Activated naive CD8-positive, alpha-beta T cell treated with anti-CD3 and anti-CD28 coated beads, Interleukin-2, amount 10 ng/mL, durations not matched to agents 7 days and 5 days (primary cell): Measurements from ENCODE around the gene SAFB. TPM values are rescaled to one million over a fixed set of nuclear protein-coding genes. Genes with fewer than 3 reads are reported as not detected.
A peak's percentile ranks its signal among the peaks of the same experiment; 100 is the strongest.

ENCODE experiments used
- ATAC-seq: fragments of 150-1000 bp; cut with Tn5 transposase; one replicate; pipeline ENCODE4 v1.10.0; 2021; ENCODE audit warnings: low read depth, moderate library complexity
- POLR2A ChIA-PET: fragments of 350-600 bp; sonication (Branson Sonifier 250); formaldehyde crosslinking; loops from one replicate; lab custom pipeline; 2021; ENCODE audit warnings: antibody characterized with exemption; lab: Charles Lee
- DNase-seq: peaks from one replicate; pipeline ENCODE4 v3.0.0; 2021
- H3K27ac Mint-ChIP-seq: one replicate; pipeline ENCODE4 v1.8.0; 2022; ENCODE audit warnings: mild to moderate bottlenecking, mixed read lengths
- H3K27me3 Mint-ChIP-seq: one replicate; pipeline ENCODE4 v1.8.0; 2022; ENCODE audit warnings: mild to moderate bottlenecking, moderate library complexity, mixed read lengths
- H3K36me3 Mint-ChIP-seq: one replicate; pipeline ENCODE4 v1.8.0; 2021; ENCODE audit warnings: mild to moderate bottlenecking, mixed read lengths
- H3K4me1 Mint-ChIP-seq: one replicate; pipeline ENCODE4 v1.8.0; 2021; ENCODE audit warnings: mixed read lengths
- H3K4me3 Mint-ChIP-seq: one replicate; pipeline ENCODE4 v1.8.0; 2022; ENCODE audit warnings: mild to moderate bottlenecking, moderate library complexity, mixed read lengths
- H3K9me3 Mint-ChIP-seq: one replicate; pipeline ENCODE4 v1.8.0; 2021; ENCODE audit warnings: mixed read lengths
- total RNA-seq, 2 experiments: library from RNA; stranded (reverse); gene quantifications; one replicate each; pipeline ENCODE4 v1.2.3, GENCODE V29; 2021

The SAFB gene
- total RNA-seq, 2 experiments from 2014 or later: 144 to 147 TPM

GRCh38 chr19:5641171-5641570 lies 18.3 kb downstream of the SAFB start:
- ATAC-seq: no peak
- POLR2A ChIA-PET: no interaction called here
- Mint-ChIP-seq H3K27ac (no peak overlapping the region), H3K27me3 (no peaks in the 10 kb centered on the region), H3K4me3 (no peak overlapping the region), H3K36me3 (peaks cover 17% of the 10 kb centered on the region), H3K9me3 (no peaks in the 10 kb centered on the region), H3K4me1 (peaks cover 13% of the 10 kb centered on the region)
- no peak for DNase-seq

- POLR2A ChIA-PET: interaction anchor here (1.0 kb wide), 1 partner anchor 19 kb away, joined by 4 read pairs; the partner anchor contains the start of genes SAFB and SAFB2
- ATAC-seq (peak; percentile 26), DNase-seq (no peak)
- peak overlapping the region; percentile 40 for H3K27ac Mint-ChIP-seq
- peaks cover 20% of the 10 kb centered on the region for H3K36me3 Mint-ChIP-seq
- H3K9me3 Mint-ChIP-seq: no peaks in the 10 kb centered on the region
- peaks cover 16% of the 10 kb centered on the region for H3K4me1 Mint-ChIP-seq
- H3K27me3 Mint-ChIP-seq: no peaks in the 10 kb centered on the region
- H3K4me3 Mint-ChIP-seq: no peak overlapping the region
These were observed 19.3 kb downstream of the SAFB start for GRCh38 chr19:5642204-5642603.

- no peak overlapping the region for H3K4me3 Mint-ChIP-seq
- no peak overlapping the region for H3K27ac Mint-ChIP-seq
- no peaks in the 10 kb centered on the region for H3K27me3 Mint-ChIP-seq
- POLR2A ChIA-PET: interaction anchor here (1.0 kb wide), 1 partner anchor 20 kb away, joined by 4 read pairs; the partner anchor contains the start of genes SAFB and SAFB2
- DNase-seq: no peak
- peaks cover 25% of the 10 kb centered on the region for H3K36me3 Mint-ChIP-seq
- H3K9me3 Mint-ChIP-seq: no peaks in the 10 kb centered on the region
- ATAC-seq: no peak
- peaks cover 17% of the 10 kb centered on the region for H3K4me1 Mint-ChIP-seq
These were observed 20.2 kb downstream of the SAFB start for GRCh38 chr19:5643060-5643459.

GRCh38 chr19:5644037-5644436 lies 21.2 kb downstream of the SAFB start:
- peaks cover 17% of the 10 kb centered on the region for H3K4me1 Mint-ChIP-seq
- DNase-seq: no peak
- POLR2A ChIA-PET: no interaction called here
- no peaks in the 10 kb centered on the region for H3K9me3 Mint-ChIP-seq
- no peak for ATAC-seq
- H3K27ac Mint-ChIP-seq: no peak overlapping the region
- peaks cover 27% of the 10 kb centered on the region for H3K36me3 Mint-ChIP-seq
- no peak overlapping the region for H3K4me3 Mint-ChIP-seq
- no peaks in the 10 kb centered on the region for H3K27me3 Mint-ChIP-seq

GRCh38 chr19:5645409-5645808 lies 22.5 kb downstream of the SAFB start:
- Mint-ChIP-seq H3K36me3 (peaks cover 33% of the 10 kb centered on the region), H3K27ac (no peak overlapping the region), H3K4me1 (peaks cover 17% of the 10 kb centered on the region), H3K27me3 (no peaks in the 10 kb centered on the region), H3K4me3 (no peak overlapping the region), H3K9me3 (no peaks in the 10 kb centered on the region)
- POLR2A ChIA-PET: no interaction called here
- DNase-seq: no peak
- ATAC-seq: no peak

- H3K4me1 Mint-ChIP-seq: peaks cover 12% of the 10 kb centered on the region
- peaks cover 34% of the 10 kb centered on the region for H3K36me3 Mint-ChIP-seq
- no peak for DNase-seq
- H3K4me3 Mint-ChIP-seq: no peak overlapping the region
- H3K9me3 Mint-ChIP-seq: no peaks in the 10 kb centered on the region
- H3K27me3 Mint-ChIP-seq: no peaks in the 10 kb centered on the region
- POLR2A ChIA-PET: no interaction called here
- ATAC-seq: no peak
- H3K27ac Mint-ChIP-seq: no peak overlapping the region
These were observed 23.8 kb downstream of the SAFB start for GRCh38 chr19:5646703-5647102.

GRCh38 chr19:5648464-5648863 lies 25.6 kb downstream of the SAFB start:
- no peak for DNase-seq

GRCh38 chr19:5651361-5651760 lies 28.5 kb downstream of the SAFB start:
- POLR2A ChIA-PET: no interaction called here
- peaks cover 4% of the 10 kb centered on the region for H3K4me1 Mint-ChIP-seq
- H3K27ac Mint-ChIP-seq: no peak overlapping the region
- H3K27me3 Mint-ChIP-seq: no peaks in the 10 kb centered on the region
- peaks cover 37% of the 10 kb centered on the region for H3K36me3 Mint-ChIP-seq
- no peak for DNase-seq
- no peak for ATAC-seq
- no peaks in the 10 kb centered on the region for H3K9me3 Mint-ChIP-seq
- no peak overlapping the region for H3K4me3 Mint-ChIP-seq

More at GRCh38 chr19:5648464-5648863, 25.6 kb downstream of the SAFB start:
- H3K27ac Mint-ChIP-seq: peak overlapping the region; percentile 9
- H3K36me3 Mint-ChIP-seq: peaks cover 39% of the 10 kb centered on the region
- no peak for ATAC-seq
- H3K4me1 Mint-ChIP-seq: peaks cover 10% of the 10 kb centered on the region
- POLR2A ChIA-PET: no interaction called here
- H3K9me3 Mint-ChIP-seq: no peaks in the 10 kb centered on the region
- no peaks in the 10 kb centered on the region for H3K27me3 Mint-ChIP-seq
- H3K4me3 Mint-ChIP-seq: no peak overlapping the region

- no peak overlapping the region for H3K27ac Mint-ChIP-seq
- H3K4me1 Mint-ChIP-seq: peaks cover under 1% of the 10 kb centered on the region
- POLR2A ChIA-PET: no interaction called here
- no peak overlapping the region for H3K4me3 Mint-ChIP-seq
- ATAC-seq (no peak), DNase-seq (no peak)
- H3K27me3 Mint-ChIP-seq: no peaks in the 10 kb centered on the region
- H3K36me3 Mint-ChIP-seq: peaks cover 35% of the 10 kb centered on the region
- H3K9me3 Mint-ChIP-seq: no peaks in the 10 kb centered on the region
These were observed 29.4 kb downstream of the SAFB start for GRCh38 chr19:5652261-5652660.

- Mint-ChIP-seq H3K27ac (no peak overlapping the region), H3K36me3 (peaks cover 27% of the 10 kb centered on the region), H3K4me3 (no peak overlapping the region), H3K27me3 (no peaks in the 10 kb centered on the region), H3K4me1 (no peaks in the 10 kb centered on the region), H3K9me3 (no peaks in the 10 kb centered on the region)
- POLR2A ChIA-PET: interaction anchor here (0.9 kb wide), 1 partner anchor 32 kb away, joined by 3 read pairs; the partner anchor contains the start of genes SAFB and SAFB2
- ATAC-seq (no peak), DNase-seq (no peak)
These were observed 32.0 kb downstream of the SAFB start for GRCh38 chr19:5654931-5655330.

- H3K27me3 Mint-ChIP-seq: no peaks in the 10 kb centered on the region
- POLR2A ChIA-PET: no interaction called here
- H3K27ac Mint-ChIP-seq: no peak overlapping the region
- H3K36me3 Mint-ChIP-seq: peaks cover 25% of the 10 kb centered on the region
- no peaks in the 10 kb centered on the region for H3K9me3 Mint-ChIP-seq
- H3K4me3 Mint-ChIP-seq: no peak overlapping the region
- no peaks in the 10 kb centered on the region for H3K4me1 Mint-ChIP-seq
- ATAC-seq (no peak), DNase-seq (no peak)
These were observed 32.5 kb downstream of the SAFB start for GRCh38 chr19:5655412-5655811.

- ATAC-seq: no peak
- no peak overlapping the region for H3K27ac Mint-ChIP-seq
- POLR2A ChIA-PET: interaction anchor here (0.6 kb wide), 1 partner anchor 197 kb away, joined by 3 read pairs; no protein-coding TSS in a partner anchor
- H3K4me1 Mint-ChIP-seq: peaks cover 11% of the 10 kb centered on the region
- DNase-seq: no peak
- H3K9me3 Mint-ChIP-seq: no peaks in the 10 kb centered on the region
- H3K27me3 Mint-ChIP-seq: no peaks in the 10 kb centered on the region
- H3K36me3 Mint-ChIP-seq: peaks cover 18% of the 10 kb centered on the region
- no peak overlapping the region for H3K4me3 Mint-ChIP-seq
These were observed 38.6 kb downstream of the SAFB start for GRCh38 chr19:5661483-5661882.

GRCh38 chr19:5663904-5664303 lies 41.0 kb downstream of the SAFB start:
- no peak for ATAC-seq
- Mint-ChIP-seq H3K4me1 (peaks cover 11% of the 10 kb centered on the region), H3K9me3 (no peaks in the 10 kb centered on the region), H3K27me3 (no peaks in the 10 kb centered on the region), H3K36me3 (peaks cover 16% of the 10 kb centered on the region), H3K27ac (no peak overlapping the region), H3K4me3 (no peak overlapping the region)
- no peak for DNase-seq
- POLR2A ChIA-PET: no interaction called here

GRCh38 chr19:5664515-5664914 lies 41.6 kb downstream of the SAFB start:
- peaks cover 21% of the 10 kb centered on the region for H3K36me3 Mint-ChIP-seq
- peaks cover 11% of the 10 kb centered on the region for H3K4me1 Mint-ChIP-seq
- POLR2A ChIA-PET: no interaction called here
- no peak overlapping the region for H3K4me3 Mint-ChIP-seq
- peak overlapping the region; percentile 48 for H3K27ac Mint-ChIP-seq
- no peaks in the 10 kb centered on the region for H3K9me3 Mint-ChIP-seq
- no peaks in the 10 kb centered on the region for H3K27me3 Mint-ChIP-seq
- DNase-seq (no peak), ATAC-seq (no peak)
